CD1c-positive myeloid dendritic cell (primary cell): ENCODE data around the gene GALR3.
A peak's percentile ranks its signal among the peaks of the same experiment; 100 is the strongest.

ENCODE experiments used
- DNase-seq: peaks from one replicate; pipeline ENCODE4 v3.0.0-alpha.2; 2016; ENCODE audit errors: extremely low spot score

GALR3 gene

DNA sequence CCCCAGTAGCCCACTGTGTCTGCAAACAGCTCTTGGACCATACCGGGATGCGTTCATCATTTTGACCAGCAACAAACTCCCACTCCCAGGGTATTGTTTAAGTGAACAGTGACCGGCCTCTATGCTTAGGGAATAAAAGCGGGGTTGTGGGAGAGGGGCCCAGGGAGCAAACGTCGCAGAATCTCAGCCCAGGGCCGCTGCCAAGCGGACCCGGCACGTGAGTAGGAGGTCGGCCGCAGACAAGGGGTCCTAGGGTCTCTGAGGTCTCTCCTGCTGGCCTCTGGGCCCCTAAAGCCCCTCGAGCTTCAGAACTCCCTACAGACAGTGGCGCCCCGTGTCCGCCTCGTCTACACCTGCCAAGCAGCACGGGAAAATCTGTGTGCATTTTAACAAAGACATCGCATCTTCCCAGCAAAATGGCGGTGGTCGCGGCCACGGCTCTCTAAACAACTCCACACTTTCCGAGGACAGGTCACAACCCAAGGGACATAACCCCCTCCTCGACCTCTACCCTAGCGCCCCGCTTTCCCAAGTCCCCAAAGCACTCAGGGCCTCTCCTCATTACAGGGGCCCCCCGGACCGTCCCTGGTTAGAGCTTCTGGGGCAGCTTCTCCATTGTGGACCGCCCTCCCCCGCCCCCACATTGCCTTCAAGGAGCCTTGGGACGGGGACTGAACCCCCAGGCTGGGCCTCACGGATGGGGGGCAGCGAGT lies 19.4 kb upstream of the GALR3 start:
- no peak for DNase-seq

DNA sequence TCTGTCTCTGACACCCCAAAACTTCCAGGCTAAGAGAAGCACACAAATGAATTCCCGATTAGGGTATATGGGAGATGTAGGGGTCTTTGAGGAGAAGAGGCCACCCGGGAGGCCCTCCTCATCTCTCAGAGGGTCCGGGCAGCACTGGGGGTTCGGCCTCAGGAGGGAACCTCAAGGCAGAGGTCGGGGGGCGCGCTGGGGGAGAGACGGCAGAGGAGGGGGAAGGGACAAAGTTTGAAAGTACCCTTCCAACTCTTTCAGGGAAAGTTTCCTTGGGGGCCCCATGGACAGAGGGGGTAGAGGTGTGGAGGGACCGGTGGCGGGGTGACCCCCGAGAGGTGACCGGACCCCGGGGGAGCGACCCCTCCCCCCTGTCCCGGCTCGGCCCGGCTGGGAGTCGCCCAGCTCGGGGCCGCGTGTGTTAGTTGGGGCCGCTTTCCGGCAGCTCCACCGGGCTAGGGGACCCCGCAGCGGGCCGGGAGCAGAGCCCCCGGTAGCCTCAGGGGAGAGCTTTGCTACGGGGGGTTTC lies 18.8 kb upstream of the GALR3 start:
- no peak for DNase-seq

DNA sequence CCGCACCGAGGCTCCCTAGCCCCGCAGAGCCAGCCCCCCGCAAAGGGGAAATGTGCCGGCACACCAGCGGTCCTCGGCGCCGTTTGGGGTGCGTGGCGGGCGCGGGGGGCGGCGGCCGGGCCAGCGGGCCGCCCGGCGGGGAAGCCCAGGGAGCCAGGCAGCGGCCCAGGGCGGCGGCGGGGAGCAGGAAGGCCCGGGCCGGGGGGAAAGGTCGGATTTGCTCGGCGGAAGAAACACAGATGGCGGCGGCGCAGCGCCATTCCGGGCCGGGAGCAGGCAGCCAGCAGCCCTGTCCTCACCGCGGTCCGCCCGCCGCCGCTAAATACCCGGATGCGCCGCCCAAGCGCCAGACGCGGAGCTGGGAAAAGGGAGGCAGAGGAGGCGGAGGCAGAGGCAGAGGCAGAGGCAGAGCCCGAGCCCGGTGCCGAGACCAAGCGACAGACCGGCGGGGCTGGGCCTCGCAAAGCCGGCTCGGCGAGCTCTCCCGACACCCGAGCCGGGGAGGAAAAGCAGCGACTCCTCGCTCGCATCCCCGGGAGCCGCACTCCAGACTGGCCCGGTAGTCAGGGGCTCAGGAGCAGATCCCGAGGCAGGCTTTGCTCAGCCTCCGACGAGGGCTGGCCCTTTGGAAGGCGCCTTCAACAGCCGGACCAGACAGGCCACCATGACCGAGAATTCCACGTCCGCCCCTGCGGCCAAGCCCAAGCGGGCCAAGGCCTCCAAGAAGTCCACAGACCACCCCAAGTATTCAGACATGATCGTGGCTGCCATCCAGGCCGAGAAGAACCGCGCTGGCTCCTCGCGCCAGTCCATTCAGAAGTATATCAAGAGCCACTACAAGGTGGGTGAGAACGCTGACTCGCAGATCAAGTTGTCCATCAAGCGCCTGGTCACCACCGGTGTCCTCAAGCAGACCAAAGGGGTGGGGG lies 18.0 kb upstream of the GALR3 start:
- DNase-seq, result peak; percentile 83

DNA sequence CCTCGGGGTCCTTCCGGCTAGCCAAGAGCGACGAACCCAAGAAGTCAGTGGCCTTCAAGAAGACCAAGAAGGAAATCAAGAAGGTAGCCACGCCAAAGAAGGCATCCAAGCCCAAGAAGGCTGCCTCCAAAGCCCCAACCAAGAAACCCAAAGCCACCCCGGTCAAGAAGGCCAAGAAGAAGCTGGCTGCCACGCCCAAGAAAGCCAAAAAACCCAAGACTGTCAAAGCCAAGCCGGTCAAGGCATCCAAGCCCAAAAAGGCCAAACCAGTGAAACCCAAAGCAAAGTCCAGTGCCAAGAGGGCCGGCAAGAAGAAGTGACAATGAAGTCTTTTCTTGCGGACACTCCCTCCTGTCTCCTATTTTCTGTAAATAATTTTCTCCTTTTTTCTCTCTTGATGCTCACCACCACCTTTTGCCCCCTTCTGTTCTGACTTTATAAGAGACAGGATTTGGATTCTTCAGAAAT lies 17.3 kb upstream of the GALR3 start:
- DNase-seq, result no peak

DNA sequence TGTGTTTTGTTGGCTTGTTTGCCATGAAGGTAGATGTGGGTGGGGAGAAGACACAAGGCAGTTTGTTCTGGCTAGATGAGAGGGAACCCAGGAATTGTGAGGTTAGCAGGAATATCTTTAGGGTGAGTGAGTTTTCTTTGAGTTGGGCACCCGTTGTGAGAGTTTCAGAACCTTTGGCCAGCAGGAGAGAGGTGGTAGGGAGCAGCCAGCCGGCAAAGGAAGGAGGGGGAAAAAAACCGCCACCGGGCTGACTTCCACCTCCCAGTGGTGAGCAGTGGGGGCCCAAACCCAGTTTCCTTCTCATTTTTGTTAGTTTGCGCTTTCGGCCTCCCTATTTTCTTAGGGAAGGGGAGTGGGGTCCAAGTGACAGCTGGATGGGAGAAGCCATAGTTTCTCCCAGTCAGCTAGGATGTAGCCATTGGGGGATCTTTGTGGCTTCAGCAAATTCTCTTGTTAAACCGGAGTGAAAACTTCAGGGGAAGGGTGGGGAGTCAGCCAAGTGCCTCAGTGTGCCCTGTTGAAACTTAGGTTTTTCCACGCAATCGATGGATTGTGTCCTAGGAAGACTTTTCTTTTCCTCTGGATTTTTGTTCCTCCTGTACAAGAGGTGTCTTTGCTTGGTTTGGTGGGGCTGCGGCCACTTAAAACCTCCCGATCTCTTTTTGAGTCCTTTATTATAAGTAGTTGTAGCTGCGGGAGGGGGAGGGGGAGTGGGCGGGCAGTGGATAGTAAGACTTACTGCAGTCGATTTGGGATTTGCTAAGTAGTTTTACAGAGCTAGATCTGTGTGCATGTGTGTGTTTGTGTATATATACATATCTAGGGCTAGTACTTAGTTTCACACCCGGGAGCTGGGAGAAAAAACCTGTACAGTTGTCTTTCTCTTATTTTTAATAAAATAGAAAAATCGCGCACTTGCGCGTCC lies 16.5 kb upstream of the GALR3 start:
- peak; percentile 25 for DNase-seq

DNA sequence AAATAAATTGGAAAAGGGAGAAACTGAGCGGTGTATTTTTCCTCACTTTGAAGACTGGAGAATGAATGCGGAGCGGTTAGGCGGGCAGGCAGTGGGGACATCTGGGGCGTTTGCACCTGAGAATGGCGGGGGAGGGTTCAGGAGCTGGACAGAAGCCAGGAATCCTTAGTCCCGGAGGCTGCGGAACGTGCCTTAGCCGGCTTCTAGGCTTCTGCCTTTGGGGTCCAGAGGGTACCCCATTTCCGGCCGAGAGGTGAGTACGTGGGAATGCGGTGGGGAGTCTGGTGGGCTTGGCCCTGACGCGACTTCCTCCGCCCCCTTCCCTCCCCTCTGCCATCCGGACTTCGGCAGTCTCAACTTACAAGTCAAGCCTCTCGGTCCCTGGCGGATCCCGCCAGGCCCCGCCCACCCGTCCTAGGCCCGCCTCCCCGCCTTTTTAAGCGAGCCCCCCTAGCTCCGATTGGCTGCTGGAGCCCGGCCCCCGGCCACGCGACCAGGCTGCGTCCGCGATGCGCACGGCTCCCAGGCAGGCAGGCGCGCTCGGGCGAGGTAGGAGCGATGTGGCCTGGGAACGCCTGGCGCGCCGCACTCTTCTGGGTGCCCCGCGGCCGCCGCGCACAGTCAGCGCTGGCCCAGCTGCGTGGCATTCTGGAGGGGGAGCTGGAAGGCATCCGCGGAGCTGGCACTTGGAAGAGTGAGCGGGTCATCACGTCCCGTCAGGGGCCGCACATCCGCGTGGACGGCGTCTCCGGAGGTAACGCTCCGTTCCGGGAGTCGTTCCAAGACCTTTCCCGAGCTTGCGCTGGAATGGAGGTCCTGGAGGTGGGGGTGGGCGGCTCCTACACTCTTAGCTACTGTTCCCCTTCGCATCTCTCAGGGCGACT lies 15.5 kb upstream of the GALR3 start, which contains the start of gene GCAT:
Gene GCAT (plus strand): TSS at position 525 of the 884 bp plus-strand sequence. CDS start 34 bp downstream, at position 559.
- DNase-seq, result peak; percentile 94

- no peak for DNase-seq
Observed at GRCh38 chr22:37808294-37808657, 14.9 kb upstream of the GALR3 start.

- DNase-seq, result no peak
Observed at GRCh38 chr22:37809672-37810333, 13.4 kb upstream of the GALR3 start.

GRCh38 chr22:37811867-37812266 lies 11.3 kb upstream of the GALR3 start:
- no peak for DNase-seq

- no peak for DNase-seq
Observed at GRCh38 chr22:37812869-37813678, 10.1 kb upstream of the GALR3 start.

DNA sequence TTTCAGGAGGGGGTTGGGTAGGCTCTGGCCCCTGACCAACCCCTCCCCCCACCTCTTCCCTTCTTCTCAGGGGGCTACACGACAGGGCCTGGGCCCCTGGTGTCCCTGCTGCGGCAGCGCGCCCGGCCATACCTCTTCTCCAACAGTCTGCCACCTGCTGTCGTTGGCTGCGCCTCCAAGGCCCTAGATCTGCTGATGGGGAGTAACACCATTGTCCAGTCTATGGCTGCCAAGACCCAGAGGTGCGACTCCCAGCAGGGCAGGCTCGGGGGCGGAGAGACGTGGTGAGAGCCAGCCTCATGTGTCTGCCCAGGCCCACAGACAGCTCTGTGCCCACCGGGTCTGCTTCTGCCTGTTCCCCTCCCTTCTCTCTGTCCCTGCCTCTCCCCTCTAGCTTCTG lies 7.6 kb upstream of the GALR3 start:
- DNase-seq, result no peak

DNA sequence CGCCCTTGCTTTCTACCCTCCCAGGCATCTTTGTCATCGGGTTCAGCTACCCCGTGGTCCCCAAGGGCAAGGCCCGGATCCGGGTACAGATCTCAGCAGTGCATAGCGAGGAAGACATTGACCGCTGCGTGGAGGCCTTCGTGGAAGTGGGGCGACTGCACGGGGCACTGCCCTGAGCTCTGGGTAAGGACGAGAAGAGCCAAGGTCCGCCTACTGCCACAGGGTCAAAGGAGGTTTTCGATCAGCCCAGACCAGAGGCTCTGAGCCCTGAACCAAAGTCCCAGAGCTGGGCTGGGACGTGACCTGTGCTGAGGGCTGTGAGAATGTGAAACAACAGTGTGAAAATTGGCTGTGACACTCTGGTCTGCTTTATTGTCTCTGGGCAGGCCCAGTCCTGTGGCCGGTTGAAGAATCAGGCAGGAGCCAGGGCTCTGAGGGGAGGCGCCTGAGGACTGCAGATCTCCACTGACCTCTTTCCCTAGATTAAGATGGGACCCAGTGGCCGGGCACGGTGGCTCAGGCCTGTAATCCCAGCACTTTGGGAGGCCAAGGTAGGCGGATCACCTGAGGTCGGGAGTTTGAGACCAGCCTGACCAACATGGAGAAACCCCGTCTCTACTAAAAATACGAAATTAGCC lies 6.5 kb upstream of the GALR3 start:
- DNase-seq, result no peak

- peak; percentile 86 for DNase-seq
Observed at GRCh38 chr22:37817705-37818408, 5.3 kb upstream of the GALR3 start.

- DNase-seq, result peak; percentile 89
Observed at GRCh38 chr22:37818409-37819104, 4.6 kb upstream of the GALR3 start.

DNA sequence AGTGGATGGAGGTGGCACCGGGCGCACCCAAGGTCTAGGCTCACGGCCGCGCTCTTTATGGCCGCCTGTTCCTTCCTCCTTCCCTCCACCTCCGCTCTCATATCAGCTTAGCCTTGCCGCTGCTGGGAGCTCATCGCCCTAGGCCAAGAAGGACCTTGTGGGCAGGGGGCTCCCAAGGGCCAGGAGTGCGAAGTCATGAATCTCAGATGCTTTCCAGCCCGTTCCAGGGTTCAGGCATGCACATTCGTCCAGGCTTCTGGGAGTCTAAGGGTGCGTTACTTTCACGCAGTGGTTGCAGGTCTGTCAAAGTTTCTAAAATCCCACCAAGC lies 4.1 kb upstream of the GALR3 start:
- DNase-seq, result no peak

GRCh38 chr22:37820350-37820749 lies 2.8 kb upstream of the GALR3 start:
- DNase-seq, result no peak

DNA sequence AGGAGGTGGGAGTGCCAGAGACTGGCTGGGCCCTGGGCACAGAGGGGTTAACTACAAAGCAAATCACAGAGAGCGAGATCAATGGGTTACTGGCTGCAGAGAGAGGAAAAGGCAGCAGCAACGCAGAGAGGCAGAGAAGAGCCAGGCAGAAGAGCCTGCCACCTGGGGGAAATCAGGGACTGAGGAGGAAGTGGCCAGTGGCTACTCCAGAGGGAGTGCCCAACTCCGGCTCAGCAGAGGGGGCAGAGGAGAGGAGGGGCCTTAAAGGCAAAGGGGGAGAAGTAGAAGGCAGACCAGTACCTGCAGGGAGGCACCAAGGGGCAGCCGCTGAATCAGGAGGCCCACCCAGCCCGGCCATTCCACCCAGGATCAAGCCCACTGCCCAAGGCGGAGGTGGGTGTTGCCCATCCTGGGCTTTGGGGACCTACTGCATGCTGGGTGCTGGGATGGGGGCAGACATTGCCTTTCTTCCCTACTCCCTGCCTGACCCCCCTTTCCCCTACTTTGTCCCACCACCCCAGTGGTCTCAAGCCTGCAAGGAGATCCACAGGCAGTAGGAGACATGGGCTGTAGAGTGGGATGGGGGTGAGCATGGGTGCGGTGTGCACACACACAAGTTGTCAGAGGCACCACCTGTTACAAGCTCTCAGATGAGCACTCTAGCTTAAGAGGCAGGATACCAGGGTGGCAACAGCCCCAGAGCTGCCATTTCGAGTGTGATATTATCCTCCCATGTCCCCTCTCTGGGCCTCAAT lies 926 bp upstream of the GALR3 start:
- no peak for DNase-seq
